Measurements from ENCODE around the gene ARMC10. TPM values are rescaled to one million over a fixed set of nuclear protein-coding genes. Genes with fewer than 3 reads are reported as not detected.

Gene ARMC10
- total and polyA plus RNA-seq, 2 donors (not counting 3 experiments of a cell fraction or from before 2014, with no cell fraction given), result 16.6 to 39.2 TPM

DNA sequence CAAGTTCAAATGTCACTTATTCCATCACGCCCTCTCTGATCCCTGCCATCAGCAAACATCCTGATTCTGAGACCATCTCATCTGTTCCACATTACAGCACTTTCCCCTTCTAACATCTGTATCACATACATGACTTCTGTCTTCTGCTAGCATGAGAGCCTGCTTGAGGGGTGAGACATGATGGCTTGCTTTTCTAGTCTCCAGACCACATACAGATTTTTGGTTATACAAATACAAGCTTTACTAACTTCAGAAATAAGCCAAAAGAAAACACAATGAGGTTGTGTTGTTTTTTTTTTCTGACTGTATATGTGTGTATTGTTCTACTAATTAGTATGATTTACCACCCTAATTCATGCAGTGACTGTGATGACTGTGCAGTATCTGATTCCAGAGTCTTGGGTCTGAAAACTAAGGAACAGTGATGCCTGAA lies 39.7 kb downstream of the ARMC10 start:
- H3K9me3 ChIP-seq (replicated peaks; ENCODE audit: control insufficient read depth, insufficient read depth, low read length), result no peaks in the 10 kb centered on the region
- no peaks in the 10 kb centered on the region for H3K27me3 ChIP-seq (ENCODE audit: control insufficient read depth in 2 of 2, insufficient read depth in 2 of 2, low read length in 2 of 2)
- no peak overlapping the region for H3K9ac ChIP-seq (replicated peaks; ENCODE audit: extremely low read depth, insufficient read depth, low read length)
- intact Hi-C loops (cut with micrococcal nuclease) (no loop called here), dilution Hi-C loops (cut with MboI; ENCODE audit: extremely low pct_ligation_motif_present, low sequenced_read_pairs) (no loop called here)
- no peaks in the 10 kb centered on the region for H3K4me1 ChIP-seq (ENCODE audit: control insufficient read depth, extremely low read depth, insufficient read depth, low read length)
- no peak overlapping the region for H3K27ac ChIP-seq (ENCODE audit: insufficient read depth, low read depth, low read length)
- CTCF ChIA-PET, result no interaction called here
- POLR2A ChIA-PET, result no interaction called here
- TF ChIP-seq FOS (IDR thresholded peaks at IDR 0.05; ENCODE audit: borderline replicate concordance, insufficient read depth, low read length) (no peak), MYC (IDR thresholded peaks at IDR 0.05; ENCODE audit: low read depth, low read length) (no peak), POLR2AphosphoS5 (IDR thresholded peaks at IDR 0.05; ENCODE audit: insufficient read depth, low read depth, low read length) (no peak), EZH2 (IDR thresholded peaks at IDR 0.05; ENCODE audit: borderline replicate concordance, low read depth, low read length, severe bottlenecking) (no peak)
- TF ChIP-seq, protein P1, sequence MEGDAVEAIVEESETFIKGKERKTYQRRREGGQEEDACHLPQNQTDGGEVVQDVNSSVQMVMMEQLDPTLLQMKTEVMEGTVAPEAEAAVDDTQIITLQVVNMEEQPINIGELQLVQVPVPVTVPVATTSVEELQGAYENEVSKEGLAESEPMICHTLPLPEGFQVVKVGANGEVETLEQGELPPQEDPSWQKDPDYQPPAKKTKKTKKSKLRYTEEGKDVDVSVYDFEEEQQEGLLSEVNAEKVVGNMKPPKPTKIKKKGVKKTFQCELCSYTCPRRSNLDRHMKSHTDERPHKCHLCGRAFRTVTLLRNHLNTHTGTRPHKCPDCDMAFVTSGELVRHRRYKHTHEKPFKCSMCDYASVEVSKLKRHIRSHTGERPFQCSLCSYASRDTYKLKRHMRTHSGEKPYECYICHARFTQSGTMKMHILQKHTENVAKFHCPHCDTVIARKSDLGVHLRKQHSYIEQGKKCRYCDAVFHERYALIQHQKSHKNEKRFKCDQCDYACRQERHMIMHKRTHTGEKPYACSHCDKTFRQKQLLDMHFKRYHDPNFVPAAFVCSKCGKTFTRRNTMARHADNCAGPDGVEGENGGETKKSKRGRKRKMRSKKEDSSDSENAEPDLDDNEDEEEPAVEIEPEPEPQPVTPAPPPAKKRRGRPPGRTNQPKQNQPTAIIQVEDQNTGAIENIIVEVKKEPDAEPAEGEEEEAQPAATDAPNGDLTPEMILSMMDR (IDR thresholded peaks at IDR 0.05; ENCODE audit: extremely low read depth in 1 of 2, insufficient read depth in 1 of 2, low read depth in 1 of 2, low read length in 2 of 2), result no peak
- TF ChIP-seq, protein P2, sequence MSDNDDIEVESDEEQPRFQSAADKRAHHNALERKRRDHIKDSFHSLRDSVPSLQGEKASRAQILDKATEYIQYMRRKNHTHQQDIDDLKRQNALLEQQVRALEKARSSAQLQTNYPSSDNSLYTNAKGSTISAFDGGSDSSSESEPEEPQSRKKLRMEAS (IDR thresholded peaks at IDR 0.05; ENCODE audit: insufficient read depth, insufficient read length), result no peak
- H3K36me3 ChIP-seq (ENCODE audit: control insufficient read depth in 2 of 2, extremely low read depth in 1 of 2, insufficient read depth in 2 of 2, low read length in 2 of 2), result no peaks in the 10 kb centered on the region
- no TSS peak for BruUV-seq (replicated peaks)
- DNase-seq (ENCODE audit: low read depth, low spot score) (no peak), FAIRE-seq (no peak)
- no peaks in the 10 kb centered on the region for H4K20me1 ChIP-seq (replicated peaks; ENCODE audit: control insufficient read depth, extremely low read depth, insufficient read depth, low read length)
- H3K4me3 ChIP-seq (replicated peaks in 1 of 3; ENCODE audit: insufficient read depth in 1 of 3, low read depth in 1 of 3, low read length in 3 of 3), result no peak overlapping the region
- H3K79me2 ChIP-seq (ENCODE audit: control insufficient read depth, insufficient read depth, low read length), result no peaks in the 10 kb centered on the region
- H3K4me2 ChIP-seq (ENCODE audit: insufficient read depth, low read length), result no peak overlapping the region
- no peak overlapping the region for H2AFZ ChIP-seq (ENCODE audit: low read depth, low read length)
- H3K9me1 ChIP-seq (replicated peaks; ENCODE audit: control insufficient read depth, extremely low read depth, insufficient read depth, low read length), result no peaks in the 10 kb centered on the region

All from endothelial cell of umbilical vein (primary cell).